PFSK-1 (cell line): Measurements from ENCODE around the gene RAD51D.

ENCODE experiments used
- FOXP2 ChIP-seq: optimal IDR thresholded peaks from 2 replicates; pipeline ENCODE3; 2011; ENCODE audit warnings: borderline replicate concordance, control low read depth, inconsistent platforms; ENCODE audit not compliant: insufficient read depth; ENCODE audit errors: extremely low read length, extremely low read depth
- POLR2AphosphoS5 ChIP-seq: IDR thresholded peaks from 2 replicates; pipeline ENCODE4 v1.6.1; 2012; ENCODE audit warnings: low read depth, mild to moderate bottlenecking, control low read depth, low read length, moderate library complexity
- REST ChIP-seq, 2 experiments: IDR thresholded peaks; 2 replicates each; pipeline versions ENCODE4 v1.6.1 to v1.8.0; 2011 to 2012; ENCODE audit warnings: low read depth in 2 of 2, low read length in 2 of 2, control low read depth in 1 of 2, inconsistent platforms in 1 of 2, mild to moderate bottlenecking in 1 of 2, moderate library complexity in 1 of 2; ENCODE audit not compliant: insufficient read depth in 1 of 2
- SIN3A ChIP-seq: IDR thresholded peaks from 2 replicates; pipeline ENCODE4 v1.6.1; 2012; ENCODE audit warnings: mild to moderate bottlenecking, low read length, moderate library complexity, borderline replicate concordance; ENCODE audit not compliant: insufficient read depth
- TAF1 ChIP-seq: IDR thresholded peaks from 2 replicates; pipeline ENCODE4 v1.6.1; 2012; ENCODE audit warnings: low read length, control low read depth, borderline replicate concordance; ENCODE audit not compliant: insufficient read depth

The RAD51D gene

DNA sequence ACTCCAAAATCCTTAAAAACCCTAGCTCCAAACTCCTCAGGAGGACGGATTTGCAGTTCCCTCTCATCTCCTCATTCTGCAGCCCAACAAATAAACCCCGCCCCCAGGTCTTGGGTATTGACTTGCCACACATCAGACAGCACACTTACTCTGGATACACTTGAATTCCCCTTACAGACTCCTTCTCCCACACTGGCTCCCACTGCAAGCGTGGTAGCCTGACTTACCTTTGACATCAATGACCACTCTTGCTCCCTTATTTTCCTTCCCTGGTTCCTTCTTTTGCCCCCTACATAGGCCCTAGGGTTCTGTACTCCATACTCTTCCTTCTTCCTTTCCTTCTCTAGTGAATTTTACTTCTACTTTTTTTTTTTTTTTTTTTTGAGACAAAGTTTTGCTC lies 63.6 kb downstream of the RAD51D start:
- no peak for TF ChIP-seq FOXP2
- no peak for TF ChIP-seq TAF1
- no peak for TF ChIP-seq REST (IDR thresholded peaks at IDR 0.05; ENCODE audit: insufficient read depth in 1 of 2, low read depth in 2 of 2, low read length in 2 of 2)
- TF ChIP-seq SIN3A = no peak
- no peak for TF ChIP-seq POLR2AphosphoS5

GRCh38 chr17:35053204-35053603 lies 66.5 kb downstream of the RAD51D start:
- TF ChIP-seq REST (IDR thresholded peaks at IDR 0.05; ENCODE audit: insufficient read depth in 1 of 2, low read depth in 2 of 2, low read length in 2 of 2) = no peak
- no peak for TF ChIP-seq SIN3A
- no peak for TF ChIP-seq POLR2AphosphoS5
- no peak for TF ChIP-seq FOXP2
- TF ChIP-seq TAF1 = no peak

GRCh38 chr17:35052780-35053179 lies 66.9 kb downstream of the RAD51D start:
- no peak for TF ChIP-seq REST (IDR thresholded peaks at IDR 0.05; ENCODE audit: insufficient read depth in 1 of 2, low read depth in 2 of 2, low read length in 2 of 2)
- TF ChIP-seq FOXP2 = no peak
- TF ChIP-seq TAF1 = no peak
- no peak for TF ChIP-seq POLR2AphosphoS5
- no peak for TF ChIP-seq SIN3A

DNA sequence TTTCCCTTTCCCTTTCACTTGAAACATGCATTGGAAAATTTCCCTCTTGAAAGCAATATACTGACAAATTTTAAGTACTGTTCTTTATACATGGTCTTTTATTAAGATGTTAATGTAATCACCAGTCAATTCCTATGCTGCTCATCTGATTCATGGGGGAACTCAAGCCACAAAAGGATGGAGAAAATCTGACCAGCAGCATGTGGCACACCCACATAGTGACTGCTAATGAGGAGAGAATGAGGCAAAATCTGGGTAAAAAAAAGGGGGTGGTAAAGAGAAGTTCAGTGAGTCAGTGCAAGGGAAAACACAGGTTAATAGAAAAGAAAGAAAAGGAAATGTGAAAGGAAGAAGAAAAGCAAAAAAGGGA lies 67.4 kb downstream of the RAD51D start:
- TF ChIP-seq POLR2AphosphoS5 = no peak
- no peak for TF ChIP-seq FOXP2
- TF ChIP-seq TAF1 = no peak
- no peak for TF ChIP-seq SIN3A
- TF ChIP-seq REST (IDR thresholded peaks at IDR 0.05; ENCODE audit: insufficient read depth in 1 of 2, low read depth in 2 of 2, low read length in 2 of 2) = no peak
